GM21367 (cell line): ENCODE results near the gene CYFIP1.
A peak's percentile ranks its signal among the peaks of the same experiment; 100 is the strongest.

Experiments
- ATAC-seq: cut with Tn5 transposase; IDR thresholded peaks from one replicate; pipeline ENCODE4 v1.9.1; 2021; ENCODE audit not compliant: unreplicated experiment

Gene CYFIP1

GRCh38 chr15:22918596-22919140, 61.5 kb downstream of the CYFIP1 start:
- ATAC-seq: no peak

GRCh38 chr15:22918056-22918455, 62.1 kb downstream of the CYFIP1 start:
- no peak for ATAC-seq

GRCh38 chr15:22917556-22917955, 62.6 kb downstream of the CYFIP1 start:
- ATAC-seq: no peak

- ATAC-seq: no peak
Measured at GRCh38 chr15:22916606-22917350, 63.4 kb downstream of the CYFIP1 start.

GRCh38 chr15:22915866-22916515, 64.2 kb downstream of the CYFIP1 start:
- no peak for ATAC-seq

GRCh38 chr15:22913646-22914380, 66.4 kb downstream of the CYFIP1 start:
- ATAC-seq: no peak

GRCh38 chr15:22912256-22912655, 67.9 kb downstream of the CYFIP1 start:
- ATAC-seq: no peak

GRCh38 chr15:22911306-22911705, 68.9 kb downstream of the CYFIP1 start:
- no peak for ATAC-seq

- ATAC-seq: no peak
Measured at GRCh38 chr15:22908830-22909229, 71.3 kb downstream of the CYFIP1 start.

- no peak for ATAC-seq
Measured at GRCh38 chr15:22907161-22907950, 72.8 kb downstream of the CYFIP1 start.

- no peak for ATAC-seq
Measured at GRCh38 chr15:22904736-22905135, 75.4 kb downstream of the CYFIP1 start.

- no peak for ATAC-seq
Measured at GRCh38 chr15:22903961-22904534, 76.1 kb downstream of the CYFIP1 start.

GRCh38 chr15:22903427-22903826, 76.7 kb downstream of the CYFIP1 start:
- no peak for ATAC-seq

GRCh38 chr15:22902981-22903380, 77.2 kb downstream of the CYFIP1 start:
- ATAC-seq: no peak

GRCh38 chr15:22902578-22902977, 77.6 kb downstream of the CYFIP1 start:
- no peak for ATAC-seq

- no peak for ATAC-seq
Measured at GRCh38 chr15:22902046-22902445, 78.1 kb downstream of the CYFIP1 start.

- peak; percentile 58 for ATAC-seq
Measured at GRCh38 chr15:22895465-22896190, 84.5 kb downstream of the CYFIP1 start.

GRCh38 chr15:22893881-22894280, 86.3 kb downstream of the CYFIP1 start:
- ATAC-seq: no peak

GRCh38 chr15:22893081-22893480, 87.1 kb downstream of the CYFIP1 start:
- no peak for ATAC-seq

GRCh38 chr15:22892333-22892732, 87.8 kb downstream of the CYFIP1 start:
- ATAC-seq: no peak
